PC-3 (cell line): ENCODE measurements around the gene LRP10.

Source experiments
- EZH2 ChIP-seq: fragments of 300-600 bp; sonication (generic); IDR thresholded peaks from one replicate; pipeline ENCODE4 v1.6.1; 2017; ENCODE audit warnings: antibody characterized with exemption, mild to moderate bottlenecking, low read length; ENCODE audit not compliant: unreplicated experiment
- EZH2phosphoT487 ChIP-seq: fragments of 300-600 bp; sonication (generic); IDR thresholded peaks from 2 replicates; pipeline ENCODE4 v1.6.1; 2018; ENCODE audit warnings: mild to moderate bottlenecking, antibody characterized with exemption, low read length, borderline replicate concordance
- TF ChIP-seq, protein P1 (sequence below): fragments of 300-600 bp; sonication (generic); conservative IDR thresholded peaks from 2 replicates; pipeline ENCODE4 v1.5.1; 2017; ENCODE audit warnings: antibody characterized with exemption, low read depth, mild to moderate bottlenecking, low read length

GRCh38 chr14:22824711-22825359 is 46.7 kb upstream of the LRP10 start:
- TF ChIP-seq, protein P1, sequence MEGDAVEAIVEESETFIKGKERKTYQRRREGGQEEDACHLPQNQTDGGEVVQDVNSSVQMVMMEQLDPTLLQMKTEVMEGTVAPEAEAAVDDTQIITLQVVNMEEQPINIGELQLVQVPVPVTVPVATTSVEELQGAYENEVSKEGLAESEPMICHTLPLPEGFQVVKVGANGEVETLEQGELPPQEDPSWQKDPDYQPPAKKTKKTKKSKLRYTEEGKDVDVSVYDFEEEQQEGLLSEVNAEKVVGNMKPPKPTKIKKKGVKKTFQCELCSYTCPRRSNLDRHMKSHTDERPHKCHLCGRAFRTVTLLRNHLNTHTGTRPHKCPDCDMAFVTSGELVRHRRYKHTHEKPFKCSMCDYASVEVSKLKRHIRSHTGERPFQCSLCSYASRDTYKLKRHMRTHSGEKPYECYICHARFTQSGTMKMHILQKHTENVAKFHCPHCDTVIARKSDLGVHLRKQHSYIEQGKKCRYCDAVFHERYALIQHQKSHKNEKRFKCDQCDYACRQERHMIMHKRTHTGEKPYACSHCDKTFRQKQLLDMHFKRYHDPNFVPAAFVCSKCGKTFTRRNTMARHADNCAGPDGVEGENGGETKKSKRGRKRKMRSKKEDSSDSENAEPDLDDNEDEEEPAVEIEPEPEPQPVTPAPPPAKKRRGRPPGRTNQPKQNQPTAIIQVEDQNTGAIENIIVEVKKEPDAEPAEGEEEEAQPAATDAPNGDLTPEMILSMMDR, result no peak
- TF ChIP-seq EZH2 (no peak), EZH2phosphoT487 (no peak)
